Fibroblast of skin of right quadriceps (primary cell): Measurements from ENCODE around the gene TMEM8B.
A peak's percentile ranks its signal among the peaks of the same experiment; 100 is the strongest.

Source experiments
- DNase-seq: peaks from one replicate; pipeline ENCODE4 v3.0.0-alpha.2; 2013

Gene TMEM8B

DNA sequence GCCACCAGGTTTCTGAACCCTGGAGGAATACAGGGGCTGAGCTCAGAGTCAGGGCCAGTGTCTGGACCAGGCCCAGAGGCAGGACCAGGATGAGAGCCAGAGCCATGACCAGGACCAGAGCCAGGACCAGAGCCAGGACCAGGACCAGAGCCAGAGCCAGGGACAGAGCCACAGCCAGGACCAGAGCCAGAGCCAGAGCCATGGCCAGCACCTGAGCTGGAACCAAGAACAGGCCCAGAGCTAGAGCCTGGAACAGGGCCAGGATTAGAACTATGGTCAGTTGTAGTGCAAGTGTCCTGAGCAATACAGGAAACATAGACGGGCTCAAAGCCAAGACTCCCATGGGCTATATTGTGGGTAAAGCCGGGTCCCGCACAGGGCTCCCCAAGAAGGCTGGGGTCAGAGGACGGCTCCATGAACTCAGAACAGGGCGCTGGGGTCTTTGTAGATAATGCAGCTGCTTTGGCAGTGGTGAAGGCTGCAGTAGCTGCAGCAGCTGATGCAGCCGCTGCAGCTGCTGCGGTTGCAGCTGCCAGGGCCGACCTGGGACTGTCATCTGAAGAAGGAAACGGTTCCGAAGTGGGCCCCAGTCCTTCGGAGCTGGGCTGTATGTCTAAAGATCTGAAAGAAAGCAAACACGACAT lies 17.5 kb upstream of the TMEM8B start:
- no peak for DNase-seq

DNA sequence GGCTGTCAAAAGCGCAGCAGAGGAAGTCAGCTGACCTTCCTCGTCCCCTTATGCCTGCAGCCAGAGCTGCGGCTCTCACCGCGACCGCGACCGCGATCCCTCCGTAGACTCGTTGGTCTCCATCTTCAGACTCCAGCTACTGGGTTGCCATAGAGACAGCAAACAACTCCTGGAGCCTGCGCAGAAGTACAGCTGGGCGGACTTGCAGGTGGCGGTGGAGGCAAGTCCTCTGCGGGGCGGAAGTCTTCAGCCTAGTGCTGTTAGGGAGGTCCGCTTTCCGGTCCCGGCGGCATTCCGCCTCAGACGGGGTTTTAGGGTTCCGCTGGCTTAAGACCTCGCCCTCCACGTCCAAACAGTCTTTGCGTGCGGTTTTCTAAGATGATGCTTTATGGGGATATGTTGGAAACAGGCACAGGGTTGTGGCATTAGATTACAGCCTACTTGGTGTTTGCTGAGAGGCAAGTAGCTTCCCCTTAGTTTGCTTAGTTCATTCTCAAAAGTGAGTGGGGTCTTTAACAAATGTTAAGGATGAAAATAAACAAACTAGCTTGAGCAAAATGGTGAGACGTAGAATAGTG lies 16.9 kb upstream of the TMEM8B start, which contains the start of gene SPAG8:
SPAG8 (minus strand) TSS at position 238 of the 578 bp plus-strand sequence; CDS start at position 123, 115 bp downstream.
- DNase-seq: peak; percentile 94

DNA sequence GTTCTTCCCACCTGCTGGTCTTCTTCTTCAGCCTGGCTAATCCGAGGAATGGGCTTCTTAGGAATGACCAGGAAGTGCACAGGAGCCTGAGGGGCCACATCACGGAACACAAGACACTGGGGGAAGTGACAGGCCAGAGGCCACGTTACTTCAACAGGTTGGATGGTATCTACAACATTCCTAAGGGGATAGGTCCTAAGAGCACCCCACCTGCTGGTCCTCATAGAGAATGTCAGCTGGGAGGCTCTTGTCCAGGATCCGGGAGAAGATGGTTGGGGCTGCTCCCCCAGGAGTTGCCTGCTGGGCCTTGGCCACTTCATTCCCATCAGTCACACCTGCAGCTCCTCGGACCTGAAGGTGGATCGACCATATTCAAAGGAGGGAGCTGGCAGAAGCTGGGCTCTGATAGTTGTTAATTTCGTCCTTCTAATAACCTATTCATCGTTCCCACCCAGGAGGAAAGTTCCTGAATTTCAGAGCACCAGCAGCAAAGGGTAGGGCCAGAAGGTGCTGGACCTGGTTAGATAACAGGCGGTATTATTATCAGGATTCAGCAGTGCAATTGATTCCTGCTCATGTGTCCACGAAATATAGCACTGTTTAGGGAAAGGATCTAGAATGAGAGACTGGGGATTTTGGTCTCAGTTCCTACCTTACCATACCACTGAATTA lies 15.5 kb upstream of the TMEM8B start:
- peak; percentile 31 for DNase-seq

DNA sequence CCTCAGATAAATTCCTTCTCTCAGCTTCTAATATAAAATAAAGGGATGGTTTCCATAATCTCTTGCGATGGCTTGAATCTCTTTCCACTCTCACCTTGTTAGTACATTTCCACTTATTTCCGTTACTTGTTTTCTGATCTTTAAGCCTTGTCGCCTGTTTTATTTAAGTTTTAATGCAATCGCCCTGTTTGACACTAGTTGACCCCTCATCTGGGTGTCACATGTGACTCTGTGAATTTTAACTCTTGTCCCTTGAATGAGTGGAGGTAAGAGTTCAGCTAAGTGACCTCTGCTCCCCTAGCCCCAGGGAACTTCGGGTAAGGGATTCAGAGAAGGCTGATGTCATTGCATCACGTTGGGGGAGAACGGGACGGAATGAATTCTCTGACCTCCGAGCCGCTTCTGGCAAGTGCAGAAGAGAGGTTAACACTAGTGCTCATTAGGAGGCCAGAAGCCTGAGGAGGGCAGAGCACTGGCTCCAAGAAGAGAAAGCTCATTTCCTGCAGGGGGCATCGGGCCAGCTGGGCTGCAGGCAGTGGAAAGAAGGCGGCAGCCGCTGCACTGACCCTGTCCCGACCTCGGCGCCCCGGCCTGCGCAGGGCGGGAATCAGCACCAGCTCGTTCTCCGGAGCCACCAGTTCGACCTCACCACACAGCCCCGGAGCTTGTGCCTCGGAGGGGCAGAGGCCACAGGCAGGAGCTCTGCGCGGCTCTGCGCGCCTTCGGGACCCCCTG lies 14.8 kb upstream of the TMEM8B start:
- DNase-seq: peak; percentile 29

DNA sequence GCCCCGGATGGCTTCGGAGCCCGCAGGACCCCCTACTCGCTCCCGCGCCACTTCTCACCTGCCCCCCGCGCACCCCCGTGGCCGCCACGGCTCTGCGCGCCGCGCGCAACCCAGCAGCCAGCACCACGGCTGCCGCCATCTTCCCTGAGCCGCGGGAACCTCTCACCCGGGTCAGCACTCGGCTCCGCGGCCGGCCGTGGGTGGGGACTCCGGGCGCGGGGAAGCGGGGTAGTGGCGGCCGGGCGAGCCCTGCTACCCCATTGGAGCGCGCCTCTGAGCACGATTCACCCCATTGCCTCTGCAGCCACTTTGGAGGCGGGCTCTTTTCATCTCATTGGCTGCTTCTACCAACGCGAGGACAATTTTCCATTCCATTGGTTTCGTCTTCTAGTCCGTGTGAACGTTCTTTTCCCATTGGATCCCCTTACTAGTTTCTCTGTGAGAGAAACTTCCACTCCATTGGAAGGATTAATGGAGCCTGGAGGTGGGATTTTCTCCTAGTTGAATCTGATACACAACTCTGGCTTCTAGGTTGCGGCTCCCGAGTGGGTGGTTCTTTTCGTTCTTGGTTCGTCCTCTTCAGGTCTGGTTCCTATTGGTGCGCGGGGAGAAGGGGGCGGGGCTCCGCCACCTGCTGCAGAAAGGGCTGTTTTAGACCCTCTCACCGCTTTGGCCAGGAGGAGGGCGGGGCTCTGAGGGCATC lies 14.0 kb upstream of the TMEM8B start, which contains the start of gene HINT2:
HINT2 (minus strand) TSS at position 202 of the 703 bp plus-strand sequence; CDS start at position 139, 63 bp downstream.
- DNase-seq: peak; percentile 99

DNA sequence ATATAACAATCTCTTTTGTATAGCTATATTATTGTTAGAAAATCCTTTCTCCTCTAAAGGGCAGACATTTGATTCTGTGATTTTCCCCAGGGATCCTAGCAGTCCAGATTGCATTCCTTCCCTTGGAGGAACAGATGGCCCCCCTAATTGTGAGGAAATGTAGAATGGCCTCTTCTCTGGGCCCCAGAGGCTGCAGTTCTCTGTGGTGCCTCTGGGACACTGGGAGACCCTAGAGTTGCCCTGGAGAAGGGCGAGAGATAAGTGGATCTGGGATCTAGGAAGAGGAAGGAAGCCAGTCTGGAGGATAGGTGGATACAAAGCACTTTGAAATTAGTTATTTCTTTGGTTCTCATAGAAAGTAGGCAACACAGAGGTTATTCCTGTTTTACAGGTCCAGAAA lies 12.3 kb upstream of the TMEM8B start:
- no peak for DNase-seq

DNA sequence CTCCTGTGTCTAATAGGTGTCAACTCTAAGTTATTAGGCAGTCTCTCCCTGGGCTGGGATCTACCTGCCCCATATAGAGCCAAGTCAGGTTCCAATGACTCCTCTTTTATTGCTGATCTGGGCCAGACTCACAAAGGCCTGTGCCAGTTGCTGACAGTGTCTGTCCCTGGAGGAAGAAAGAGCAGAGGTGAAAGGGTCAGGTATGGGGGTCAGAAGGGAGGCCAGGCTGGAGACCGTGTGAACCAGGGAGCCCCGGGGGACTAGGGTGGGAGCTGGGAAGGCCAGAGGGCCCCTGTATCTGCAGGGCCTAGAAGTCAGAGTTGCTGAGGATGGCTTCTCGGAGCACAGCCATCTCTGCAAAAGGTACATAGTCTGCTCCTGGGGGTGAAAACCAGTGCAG lies 10.7 kb upstream of the TMEM8B start:
- DNase-seq: no peak

DNA sequence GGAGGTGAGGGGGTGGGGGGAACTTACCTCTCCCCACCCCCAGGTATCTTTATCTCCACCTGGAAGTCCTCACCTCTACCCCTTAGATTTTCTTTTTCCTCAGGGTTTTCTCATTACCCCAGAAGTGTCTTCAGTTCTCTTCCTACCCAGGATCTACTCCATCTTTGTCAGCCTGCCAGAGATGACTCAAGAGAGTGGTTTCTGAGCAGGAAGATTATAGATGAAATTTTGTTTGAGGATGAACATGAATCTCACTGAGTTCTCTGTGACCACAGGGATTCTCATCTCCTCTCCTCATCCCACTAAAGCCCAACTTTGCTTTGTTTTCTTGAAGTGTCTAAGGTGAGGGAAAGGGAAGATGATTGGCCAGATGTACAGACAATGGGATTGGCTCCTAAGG lies 9.0 kb upstream of the TMEM8B start:
- DNase-seq: peak; percentile 77

DNA sequence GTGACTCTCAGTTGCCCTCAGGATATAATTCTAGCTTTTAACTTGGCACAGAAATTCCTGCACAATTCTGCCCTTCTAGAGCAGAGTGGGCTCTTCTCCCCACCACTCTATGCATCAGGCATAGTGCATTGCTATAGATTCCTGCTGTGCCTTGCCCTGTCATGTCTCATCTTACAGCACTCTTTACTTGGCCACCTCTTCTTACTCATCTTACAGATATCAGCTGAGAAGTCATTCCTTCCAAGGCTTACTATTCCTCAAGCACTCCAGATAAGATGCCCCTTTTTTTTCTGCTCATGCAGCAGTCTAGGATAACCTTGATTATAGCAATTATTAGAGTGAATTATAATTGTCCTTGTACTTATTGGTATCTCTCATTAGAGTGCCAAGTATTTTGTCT lies 6.1 kb upstream of the TMEM8B start:
- no peak for DNase-seq

DNA sequence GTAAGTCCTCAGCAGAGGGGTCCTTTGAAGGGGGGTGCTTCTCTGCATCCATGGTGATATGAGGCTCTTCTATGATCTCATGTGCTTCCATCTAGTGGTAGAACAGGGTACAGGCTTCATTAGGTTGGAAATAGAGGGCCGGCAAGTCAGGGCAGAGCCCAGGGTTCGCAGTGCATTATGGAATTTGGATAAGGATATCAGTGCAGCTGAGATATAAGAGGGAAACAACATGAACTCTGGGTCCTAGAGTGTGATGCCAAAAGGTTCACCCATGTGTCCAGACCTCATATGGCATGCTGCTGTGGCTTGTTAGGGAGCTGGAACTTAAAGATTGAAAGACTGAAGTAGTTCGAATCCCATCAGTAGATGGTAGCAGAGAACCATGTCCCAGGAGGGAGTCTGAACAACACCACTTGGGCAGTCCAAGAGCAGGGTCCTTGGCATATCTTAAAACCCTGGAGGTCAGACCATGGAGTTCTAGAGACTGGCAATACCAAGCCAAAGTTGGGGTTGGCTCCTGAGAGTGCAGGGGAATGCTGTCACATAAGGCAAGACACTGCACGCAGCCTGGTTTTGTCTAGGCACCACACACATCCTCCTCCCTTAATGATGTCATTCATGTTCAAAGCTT lies 2.8 kb upstream of the TMEM8B start:
- DNase-seq: peak; percentile 61

DNA sequence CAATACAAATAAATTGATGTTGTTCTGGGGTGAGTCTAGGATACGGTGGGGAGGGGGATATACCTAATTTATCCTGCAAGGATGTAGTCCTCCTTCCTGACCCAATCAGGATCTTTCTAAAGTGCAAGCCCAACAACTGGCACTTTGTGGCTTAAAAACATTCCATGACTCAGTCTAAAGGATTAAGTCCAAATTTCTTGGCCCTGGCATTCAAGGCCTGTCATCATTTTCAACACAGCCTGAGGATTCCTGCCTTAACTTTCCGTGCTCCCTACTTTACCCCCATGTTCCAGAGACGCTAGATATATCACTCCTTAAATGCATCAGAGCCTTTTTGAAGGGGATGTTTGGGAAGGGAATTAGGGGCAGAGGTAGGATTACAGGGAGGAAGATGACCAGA lies 1.5 kb upstream of the TMEM8B start:
- peak; percentile 64 for DNase-seq

DNA sequence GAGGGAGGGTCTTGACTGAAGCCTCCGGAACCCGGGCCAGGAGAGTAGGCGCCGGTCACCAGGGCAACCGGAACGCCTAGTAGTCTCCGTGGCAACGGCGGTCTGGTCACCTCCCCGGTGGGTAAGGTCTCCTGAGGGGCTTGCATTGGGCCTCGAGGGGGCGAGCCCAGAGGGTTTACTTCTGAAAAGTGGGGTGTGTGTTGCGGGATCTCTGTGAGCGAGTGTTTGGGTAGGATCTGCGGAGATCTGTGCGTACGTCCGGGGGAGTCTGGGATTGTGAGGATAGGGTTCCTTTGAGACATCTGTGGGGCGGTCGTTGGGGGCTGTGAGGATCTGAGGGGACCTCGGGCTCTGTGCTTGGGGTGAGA lies 328 bp upstream of the TMEM8B start, which contains the start of gene FAM221B:
FAM221B (minus strand) TSS at position 17 of the 368 bp plus-strand sequence. CDS start 2,571 bp downstream, outside the sequence.
- DNase-seq: no peak

DNA sequence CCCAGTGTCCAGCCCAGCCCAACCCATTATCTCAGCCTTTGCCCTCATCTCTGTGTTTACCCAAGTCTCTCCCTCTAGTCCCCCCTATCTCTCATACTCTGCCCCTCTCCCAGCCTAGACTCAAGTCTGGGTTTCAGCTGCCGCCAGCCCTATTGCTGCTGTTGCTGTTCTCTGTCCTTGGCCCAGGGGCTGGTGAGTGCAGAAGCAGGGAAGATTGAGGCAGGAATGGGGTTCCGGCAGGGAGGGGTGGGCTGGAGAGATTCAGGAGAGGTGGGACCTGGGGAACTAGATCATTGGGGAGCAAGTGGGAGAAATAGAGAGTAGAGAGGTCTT lies 702 bp downstream of the TMEM8B start:
- DNase-seq: no peak

DNA sequence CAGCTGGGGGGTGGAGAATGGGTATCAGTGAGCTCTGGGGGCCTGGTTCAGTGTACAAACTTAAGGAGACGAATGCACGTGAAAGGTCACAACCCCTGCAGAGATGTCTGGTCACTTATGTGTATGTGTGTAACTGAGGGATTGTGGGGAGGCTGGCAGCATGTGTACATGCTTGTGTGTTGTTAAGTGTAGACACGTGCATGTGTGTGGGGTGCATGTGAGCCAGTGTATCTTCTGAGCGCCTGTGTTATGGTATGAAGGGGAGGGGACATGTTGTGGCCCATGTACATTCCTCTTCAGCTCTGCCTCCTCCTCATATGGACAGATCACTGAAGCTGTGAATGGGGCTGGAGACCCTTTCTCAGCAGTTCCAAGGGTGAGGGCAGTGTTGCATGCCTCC lies 2.0 kb downstream of the TMEM8B start:
- no peak for DNase-seq

DNA sequence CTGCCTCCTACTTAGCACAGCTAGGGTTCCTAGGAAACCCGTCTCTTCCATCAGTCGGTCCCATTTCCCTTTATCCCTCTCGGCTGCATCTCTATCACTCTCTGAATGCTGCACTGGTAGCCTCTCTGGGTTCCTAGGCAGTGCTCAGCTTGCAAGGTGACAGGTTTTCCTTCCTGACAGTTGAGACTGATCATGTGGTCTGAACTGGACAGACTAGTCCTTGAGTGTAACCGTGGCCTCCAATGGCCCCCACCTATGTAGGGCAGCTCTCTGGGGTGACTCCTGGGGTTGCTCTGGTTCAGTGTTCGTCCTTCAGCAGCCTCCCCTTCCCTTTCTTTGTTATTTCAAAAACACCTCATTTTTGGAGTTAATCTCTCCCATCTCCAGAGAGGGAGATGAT lies 3.8 kb downstream of the TMEM8B start:
- DNase-seq: no peak

DNA sequence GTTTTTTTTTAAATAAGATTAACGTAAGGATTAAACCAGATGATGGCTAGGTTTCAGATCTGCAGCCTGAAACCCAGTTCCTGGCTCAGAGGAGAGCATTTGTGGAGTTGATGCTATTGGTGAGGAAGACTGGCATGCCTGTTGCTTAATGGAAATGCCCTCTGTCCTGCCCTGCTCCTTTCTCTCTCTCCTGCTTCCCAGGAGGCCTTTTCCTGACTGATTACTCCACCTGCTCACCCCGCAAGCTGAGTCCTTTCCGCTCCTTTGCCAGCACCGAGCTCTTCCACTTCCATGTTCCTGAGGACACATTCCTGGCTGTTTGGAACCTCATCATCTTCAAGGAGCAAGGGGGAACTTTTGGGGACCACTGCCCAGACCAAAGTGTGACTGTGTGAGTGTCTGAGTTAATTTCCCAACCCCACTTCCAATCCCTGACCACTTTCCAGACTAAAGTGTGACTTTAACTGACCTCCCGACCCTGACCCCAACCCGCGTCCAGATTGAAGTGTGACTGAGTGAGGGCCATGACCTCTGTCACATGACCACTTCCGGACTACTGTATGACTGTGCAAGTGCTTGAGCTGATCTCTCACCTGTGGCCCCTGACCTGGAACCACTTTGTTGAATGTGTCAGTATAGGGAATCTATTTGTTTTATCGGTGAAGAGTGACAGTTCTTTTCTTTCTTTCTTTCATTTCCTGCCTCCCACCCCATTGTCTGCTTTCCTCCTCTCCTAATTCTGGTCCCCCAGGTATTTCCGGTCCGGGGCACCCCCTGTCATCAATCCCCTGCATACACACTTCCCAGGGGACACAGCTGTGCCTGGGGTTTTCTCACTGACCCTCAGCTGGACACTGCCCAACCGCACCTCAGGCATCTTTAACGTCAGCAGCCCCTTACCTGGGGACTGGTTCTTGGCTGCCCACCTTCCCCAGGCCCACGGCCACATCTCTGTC lies 5.5 kb downstream of the TMEM8B start:
- no peak for DNase-seq

DNA sequence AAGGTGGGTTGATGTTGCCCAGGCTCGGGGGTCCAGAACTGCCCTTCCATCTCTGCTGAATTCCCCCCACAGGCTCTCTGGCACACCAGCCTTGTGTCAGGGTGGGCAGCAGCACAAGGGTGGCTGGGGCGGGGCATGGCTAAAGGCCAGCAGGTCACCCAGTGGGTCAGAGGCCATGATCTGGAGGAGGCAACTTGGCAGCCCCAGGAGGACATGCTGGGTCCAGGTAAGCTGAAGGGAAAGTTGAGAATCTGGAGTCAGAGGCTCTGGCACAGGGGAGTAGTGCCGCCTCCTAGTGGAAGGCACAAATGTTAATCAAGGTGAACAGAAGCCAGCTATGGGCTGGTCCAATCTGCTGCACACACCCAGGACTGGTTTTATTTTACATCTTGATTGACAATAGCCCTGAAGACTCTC lies 6.2 kb downstream of the TMEM8B start:
- DNase-seq: no peak

DNA sequence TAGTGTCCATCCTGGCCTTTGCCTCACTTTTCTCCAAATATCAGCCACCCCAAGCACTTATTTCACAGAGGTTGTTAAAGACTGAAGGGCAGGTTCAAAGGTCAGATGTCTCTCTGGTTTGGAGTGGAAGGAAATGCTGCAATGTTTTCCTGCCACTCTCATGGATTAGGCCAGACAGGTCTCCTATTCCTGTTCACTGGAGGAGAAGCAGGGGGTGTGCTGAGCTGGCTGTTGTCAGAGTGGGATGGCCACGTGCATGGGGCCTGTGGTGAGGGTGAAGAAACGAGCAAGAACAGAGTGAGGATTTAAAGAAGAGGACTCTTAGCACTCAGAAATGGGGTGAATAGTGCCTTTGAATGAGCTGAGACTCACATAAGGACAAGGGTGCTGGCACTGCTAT lies 6.7 kb downstream of the TMEM8B start:
- DNase-seq: no peak

DNA sequence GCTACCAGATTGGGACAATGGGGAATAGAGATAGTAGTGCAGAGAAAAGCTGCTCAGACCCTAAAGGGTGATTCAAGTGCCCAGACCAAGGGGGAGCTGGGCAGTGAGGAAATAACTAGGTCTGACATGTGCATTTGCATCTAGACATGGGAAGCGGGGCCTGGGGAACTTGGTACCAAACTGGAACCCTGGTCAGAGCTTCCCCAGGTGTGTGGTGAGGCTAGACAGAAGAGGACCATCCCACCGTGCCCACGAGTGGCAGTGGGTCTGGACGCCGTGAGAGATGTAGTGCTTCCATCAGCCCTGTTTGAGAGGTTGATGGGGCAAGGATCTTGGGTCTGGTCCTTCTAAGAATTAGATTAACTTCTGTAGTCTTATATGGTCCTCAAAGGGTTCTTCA lies 7.6 kb downstream of the TMEM8B start:
- no peak for DNase-seq

DNA sequence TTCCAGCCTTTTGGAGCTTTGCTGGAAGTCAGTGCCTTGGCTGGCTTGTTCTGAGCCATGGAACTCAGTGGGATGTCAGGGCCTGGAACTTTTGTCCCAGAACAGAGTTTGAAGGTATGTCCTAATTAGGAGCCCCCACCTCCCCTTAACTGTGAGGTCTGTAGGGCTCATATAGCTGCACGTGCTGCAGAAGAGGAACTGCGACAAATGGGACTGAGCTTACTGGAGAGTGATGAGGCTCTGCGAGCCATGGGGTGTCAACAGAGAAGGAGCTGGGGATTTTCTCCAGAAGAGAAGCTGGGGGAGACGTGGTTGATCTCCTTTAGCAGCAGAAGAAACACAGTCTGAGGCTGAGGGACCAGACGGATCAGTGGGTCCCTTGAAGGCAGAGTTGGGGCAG lies 10.9 kb downstream of the TMEM8B start:
- no peak for DNase-seq
